ENCODE data around the gene RTF2.
"Not testable (repeated sequence)": the region's sequence is repeated elsewhere in the genome, so short reads cannot be mapped to it uniquely, and the experiment has no call there.

The RTF2 gene

GRCh38 chr20:56503916-56504315, 35.5 kb downstream of the RTF2 start:
- no peak for DNase-seq

- DNase-seq = peak; percentile 37
These were observed 36.1 kb downstream of the RTF2 start for GRCh38 chr20:56504373-56505005.

- no peak for DNase-seq
These were observed 37.7 kb downstream of the RTF2 start for GRCh38 chr20:56506103-56506502.

GRCh38 chr20:56511926-56512325, 43.5 kb downstream of the RTF2 start:
- DNase-seq = no peak

DNA sequence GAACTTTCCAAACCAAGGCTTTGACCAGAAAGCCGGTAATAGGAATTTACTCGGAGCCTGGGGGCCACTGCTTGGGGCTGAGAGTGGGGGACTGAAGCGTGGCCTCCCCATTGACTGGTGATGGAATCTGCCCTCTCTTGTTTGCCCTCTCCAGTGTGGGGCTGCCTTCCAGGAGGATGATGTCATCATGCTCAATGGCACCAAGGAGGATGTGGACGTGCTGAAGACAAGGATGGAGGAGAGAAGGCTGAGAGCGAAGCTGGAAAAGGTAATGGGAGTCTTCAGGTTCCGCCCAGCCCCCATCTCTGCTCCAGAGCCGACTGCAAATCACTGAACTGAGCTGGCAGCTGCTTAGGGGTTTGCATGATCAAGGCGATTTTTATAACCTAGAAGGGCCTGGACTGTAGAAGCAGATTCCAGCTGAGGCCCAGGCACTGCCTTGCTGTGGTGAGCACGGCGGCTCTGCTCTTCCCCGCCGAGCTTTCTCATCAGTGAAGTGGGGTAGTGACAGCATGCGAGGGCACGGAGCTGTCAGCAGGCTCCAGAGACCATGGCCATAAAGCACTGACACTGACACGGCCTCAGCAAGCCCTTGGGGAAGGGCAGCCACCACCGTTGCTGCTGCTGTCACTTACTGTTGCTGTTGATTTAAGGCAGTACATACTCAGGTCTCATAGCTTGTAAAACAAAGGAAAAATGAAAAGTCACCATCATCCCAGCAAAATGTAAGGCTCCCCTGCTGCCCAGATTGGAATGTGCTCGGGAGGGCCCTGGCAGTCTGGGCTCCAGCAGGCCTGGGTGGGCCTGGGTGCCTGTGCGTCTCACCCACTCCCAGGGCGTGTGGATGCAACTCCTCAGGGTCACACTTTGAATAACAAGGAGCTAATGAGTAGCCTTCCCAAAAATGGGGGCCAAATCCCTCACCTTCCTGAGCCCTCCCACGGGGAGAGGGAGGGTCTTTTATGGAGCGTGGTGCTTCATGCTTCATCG, 45.0 kb downstream of the RTF2 start:
- DNase-seq = no peak

- DNase-seq = no peak
These were observed 48.2 kb downstream of the RTF2 start for GRCh38 chr20:56516631-56517030.

- no peak for DNase-seq
These were observed 48.8 kb downstream of the RTF2 start for GRCh38 chr20:56517211-56517610.

DNA sequence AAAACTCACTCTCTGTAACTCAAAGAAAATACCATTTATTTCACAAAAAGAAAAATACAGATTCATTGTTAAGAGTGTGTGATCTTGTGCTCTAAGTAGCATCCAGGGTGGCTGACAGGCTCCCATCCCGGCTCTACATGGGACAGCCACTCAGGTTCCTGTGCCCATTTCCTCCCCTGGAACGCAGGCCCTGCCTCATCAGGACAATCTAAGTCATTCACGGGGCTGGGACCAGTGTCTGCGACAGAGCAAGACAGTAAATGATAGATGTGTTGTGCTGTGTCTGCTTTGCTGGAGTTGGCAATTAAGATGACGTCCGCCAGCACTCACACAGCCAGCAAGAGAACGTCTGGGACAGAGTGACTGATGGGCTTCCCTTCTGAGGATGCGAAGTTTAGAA, 49.2 kb downstream of the RTF2 start:
- no peak for DNase-seq

GRCh38 chr20:56518126-56518525, 49.7 kb downstream of the RTF2 start:
- DNase-seq = no peak

DNA sequence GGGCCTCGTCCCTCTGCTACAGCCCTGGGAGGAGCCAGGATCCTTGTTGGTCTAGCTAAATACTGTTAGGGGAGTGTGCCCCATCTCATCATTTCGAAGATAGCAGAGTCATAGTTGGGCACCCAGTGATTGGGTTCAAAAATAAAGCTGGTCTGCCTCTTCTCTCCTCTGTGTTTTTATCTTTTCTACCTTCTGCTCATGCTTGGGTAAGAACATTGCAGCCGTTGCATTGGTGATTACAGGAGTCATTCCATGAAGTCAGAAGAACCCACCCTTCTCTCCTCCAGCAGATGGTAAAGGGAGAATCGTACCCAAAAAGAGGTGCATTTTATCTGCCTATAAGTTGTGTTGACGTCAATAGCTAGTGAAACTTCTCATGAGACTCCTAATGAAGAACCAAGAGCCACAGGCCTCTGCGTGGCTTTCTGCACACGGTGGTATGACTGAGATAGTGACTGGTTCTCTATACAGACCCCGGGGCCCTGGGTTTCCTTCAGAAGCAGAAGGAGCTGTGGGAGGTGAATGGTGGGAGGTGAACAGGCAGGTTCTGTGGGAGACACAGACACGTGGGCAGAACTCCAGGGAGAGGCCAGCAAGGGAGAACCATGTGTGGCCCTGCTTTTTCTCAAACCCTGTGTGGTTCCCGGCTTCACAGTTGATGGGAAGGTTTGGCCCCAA, 50.4 kb downstream of the RTF2 start:
- no peak for DNase-seq

DNA sequence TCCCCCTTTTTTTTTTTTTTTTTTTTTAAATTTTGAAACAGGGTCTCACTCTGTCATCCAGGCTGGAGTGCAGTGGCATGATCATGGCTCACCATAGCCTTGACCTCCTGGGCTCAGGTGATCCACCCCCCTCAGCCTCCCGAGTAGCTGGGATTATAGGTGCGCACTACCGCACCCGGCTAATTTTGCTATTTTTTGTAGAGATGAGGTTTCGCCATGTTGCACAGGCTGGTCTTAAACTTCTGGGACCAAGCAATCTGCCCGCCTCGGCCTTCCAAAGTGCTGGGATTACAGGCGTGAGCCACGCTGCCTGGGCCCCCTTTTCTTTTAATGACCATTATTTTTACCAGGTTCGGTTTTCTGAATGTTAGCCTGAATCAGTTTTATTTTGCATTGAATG, 51.1 kb downstream of the RTF2 start:
- DNase-seq = no peak

DNA sequence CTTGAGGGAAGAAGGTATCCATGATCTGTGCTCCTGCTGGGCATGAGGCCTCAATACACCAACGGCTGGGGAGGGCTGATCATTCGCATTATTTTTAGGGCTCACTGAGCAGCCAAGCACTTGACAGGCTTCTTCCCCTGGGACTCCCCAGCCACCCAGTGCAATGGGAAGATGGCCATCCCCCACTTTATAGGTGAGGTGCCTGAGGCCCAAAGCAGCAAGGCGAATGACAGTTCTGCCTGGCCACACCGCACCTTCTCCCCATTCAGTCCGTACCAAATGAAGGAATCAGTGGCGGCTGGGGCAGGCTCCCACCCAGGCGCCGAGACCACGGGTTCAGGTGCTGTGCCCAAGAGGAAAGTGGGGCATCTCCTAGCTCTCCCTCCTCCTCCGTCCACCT, 51.8 kb downstream of the RTF2 start:
- DNase-seq = no peak

GRCh38 chr20:56520746-56521354, 52.4 kb downstream of the RTF2 start:
- not testable (repeated sequence) for DNase-seq

GRCh38 chr20:56522311-56522710, 53.9 kb downstream of the RTF2 start:
- DNase-seq = peak; percentile 4

DNA sequence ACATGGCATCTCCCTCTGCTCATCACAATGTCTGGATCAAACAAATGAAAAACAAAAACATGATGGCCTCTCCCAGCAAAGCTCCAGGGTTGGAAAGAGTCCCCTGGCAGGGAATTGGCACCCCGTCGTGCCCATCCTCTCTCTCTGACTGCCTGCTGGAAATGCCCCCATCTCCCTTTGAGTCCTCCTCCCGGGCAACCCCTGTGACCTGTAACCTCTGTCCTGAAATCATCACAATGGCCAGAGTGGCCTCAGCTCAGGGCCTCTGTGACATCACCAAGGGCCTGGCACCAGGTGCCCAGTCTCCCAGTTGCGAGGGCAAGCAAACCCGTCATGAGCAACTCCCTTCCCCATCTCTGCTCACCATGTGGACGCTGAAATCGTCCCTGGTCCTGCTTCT, 56.0 kb downstream of the RTF2 start, which contains the start of gene FAM209A:
Gene FAM209A (plus strand): TSS at position 301 of the 400 bp plus-strand sequence. CDS start 65 bp downstream, at position 366.
- DNase-seq = not testable (repeated sequence)

DNA sequence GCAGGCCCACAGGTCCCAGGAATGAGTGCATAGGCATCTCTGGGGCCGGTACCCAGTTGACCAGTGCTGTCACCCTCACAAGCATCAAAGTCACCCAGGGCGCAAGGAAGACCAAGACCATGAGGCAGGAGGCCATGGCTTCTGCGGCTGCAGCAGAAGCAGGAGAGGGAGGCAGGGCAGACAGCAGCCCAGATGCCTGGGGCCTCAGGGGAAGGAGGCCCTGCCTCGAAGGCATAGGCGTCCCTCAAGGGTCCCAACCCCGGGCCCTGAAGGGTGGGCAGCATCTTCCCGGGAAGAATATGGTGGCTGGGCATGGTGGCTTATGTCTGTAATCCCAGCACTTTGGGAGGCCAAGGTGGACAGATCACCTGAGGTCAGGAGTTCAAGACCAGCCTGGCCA, 59.1 kb downstream of the RTF2 start:
- DNase-seq = no peak

DNA sequence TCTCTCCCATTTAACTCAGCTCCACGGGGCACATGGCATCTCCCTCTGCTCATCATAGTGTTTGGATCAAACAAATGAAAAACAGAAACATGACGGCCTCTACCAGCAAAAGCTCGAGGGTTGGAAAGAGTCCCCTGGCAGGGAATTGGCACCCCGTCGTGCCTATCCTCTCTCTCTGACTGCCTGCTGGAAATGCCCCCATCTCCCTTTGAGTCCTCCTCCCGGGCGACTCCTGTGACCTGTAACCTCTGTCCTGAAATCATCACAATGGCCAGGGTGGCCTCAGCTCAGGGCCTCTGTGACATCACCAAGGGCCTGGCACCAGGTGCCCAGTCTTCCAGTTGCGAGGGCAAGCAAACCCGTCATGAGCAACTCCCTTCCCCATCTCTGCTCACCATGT, 64.5 kb downstream of the RTF2 start, which contains the start of gene FAM209B:
Gene FAM209B (plus strand): TSS at position 301 of the 400 bp plus-strand sequence. CDS start 96 bp downstream, at position 397.
- DNase-seq = not testable (repeated sequence)

- DNase-seq = no peak
These were observed 69.6 kb downstream of the RTF2 start for GRCh38 chr20:56537997-56538396.

GRCh38 chr20:56540415-56540814, 72.0 kb downstream of the RTF2 start:
- DNase-seq = no peak

DNA sequence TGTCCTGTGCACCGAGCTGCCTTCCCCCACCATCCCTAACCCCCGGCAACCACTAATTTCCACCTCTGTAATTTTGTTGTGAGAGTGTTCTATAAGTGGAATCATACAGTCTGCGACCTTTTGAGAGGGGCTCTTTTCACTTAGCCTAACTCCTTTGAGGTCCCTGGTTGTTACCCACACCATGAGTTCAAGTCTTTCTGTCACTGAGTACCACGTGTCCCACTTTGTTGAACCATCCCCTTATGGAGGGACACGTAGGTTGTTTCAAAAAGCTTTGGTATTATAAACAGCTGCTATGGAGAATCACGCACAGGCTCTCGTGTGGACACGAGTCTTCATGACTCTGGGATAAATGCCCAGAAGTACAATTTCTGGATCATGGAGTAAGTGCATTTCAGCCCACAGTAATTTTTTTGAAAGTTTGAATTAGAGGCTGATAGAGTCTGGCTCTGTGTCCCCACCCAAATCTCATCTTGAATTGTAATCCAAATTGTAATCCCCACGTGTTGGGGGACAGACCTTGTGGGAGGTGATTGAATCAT, 74.1 kb downstream of the RTF2 start:
- DNase-seq = no peak

DNA sequence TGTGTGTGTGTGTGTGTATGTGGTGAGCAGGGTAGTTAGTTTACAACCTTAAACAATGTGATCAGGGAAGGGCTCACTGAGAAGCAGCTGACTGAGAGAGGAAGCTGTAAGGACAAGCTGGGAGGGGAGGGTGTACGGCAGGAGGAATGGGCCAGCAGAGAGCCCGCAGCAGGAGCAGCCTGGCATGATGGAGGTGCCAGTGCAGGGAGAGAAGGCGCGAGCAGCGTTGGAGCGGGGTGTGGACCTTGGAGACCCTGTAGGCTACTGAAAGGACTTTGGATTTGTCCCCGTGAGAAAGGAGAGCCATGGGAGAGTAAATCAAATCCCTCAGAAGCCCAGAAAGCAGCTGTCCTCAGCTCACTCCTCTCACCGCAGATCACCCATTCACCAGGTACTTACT, 83.1 kb downstream of the RTF2 start:
- no peak for DNase-seq

DNA sequence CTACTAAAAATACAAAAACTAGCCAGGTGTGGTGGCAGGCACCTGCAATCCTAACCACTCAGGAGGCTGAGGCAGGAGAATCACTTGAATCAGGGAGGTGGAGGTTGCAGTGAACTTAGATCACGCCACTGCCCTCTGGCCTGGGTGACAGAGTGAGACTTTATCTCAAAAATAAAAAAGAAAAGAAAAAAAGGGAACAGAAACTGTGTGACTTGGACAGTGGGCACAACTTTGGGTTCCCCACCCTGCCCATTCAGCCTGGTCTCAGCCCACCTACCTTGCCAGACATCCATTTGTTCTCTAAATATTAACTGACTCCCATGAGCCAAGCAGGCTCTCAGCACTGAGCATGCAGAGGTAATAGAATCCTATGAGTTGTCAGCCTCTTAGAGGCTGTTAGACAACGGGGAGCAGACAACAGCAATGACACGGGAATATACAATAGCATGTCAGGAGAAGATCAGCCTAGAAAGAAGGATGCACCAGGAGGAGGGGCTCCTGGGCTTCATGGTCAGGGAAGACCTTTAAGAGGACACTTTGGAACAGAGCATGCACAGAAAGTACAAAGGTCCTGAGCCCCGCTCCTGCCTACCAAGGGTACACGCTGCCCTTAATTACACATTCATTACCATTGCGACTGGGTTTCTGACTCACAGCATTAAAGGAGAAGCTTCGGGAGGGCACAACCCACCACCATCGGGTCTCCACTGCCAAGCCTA, 84.6 kb downstream of the RTF2 start:
- DNase-seq = no peak
